ENCODE data around the gene CXCL16.

- TF ChIP-seq YY1 (IDR thresholded peaks at IDR 0.05; ENCODE audit: low read depth) (no peak), TAF1 (IDR thresholded peaks at IDR 0.05; ENCODE audit: low read depth) (no peak), FOXM1 (IDR thresholded peaks at IDR 0.05; ENCODE audit: borderline replicate concordance, low read depth) (no peak), MAX (IDR thresholded peaks at IDR 0.05) (no peak), USF1 (IDR thresholded peaks at IDR 0.05) (no peak), CREB1 (IDR thresholded peaks at IDR 0.05; ENCODE audit: low read depth) (no peak)
- TF ChIP-seq, protein P1, sequence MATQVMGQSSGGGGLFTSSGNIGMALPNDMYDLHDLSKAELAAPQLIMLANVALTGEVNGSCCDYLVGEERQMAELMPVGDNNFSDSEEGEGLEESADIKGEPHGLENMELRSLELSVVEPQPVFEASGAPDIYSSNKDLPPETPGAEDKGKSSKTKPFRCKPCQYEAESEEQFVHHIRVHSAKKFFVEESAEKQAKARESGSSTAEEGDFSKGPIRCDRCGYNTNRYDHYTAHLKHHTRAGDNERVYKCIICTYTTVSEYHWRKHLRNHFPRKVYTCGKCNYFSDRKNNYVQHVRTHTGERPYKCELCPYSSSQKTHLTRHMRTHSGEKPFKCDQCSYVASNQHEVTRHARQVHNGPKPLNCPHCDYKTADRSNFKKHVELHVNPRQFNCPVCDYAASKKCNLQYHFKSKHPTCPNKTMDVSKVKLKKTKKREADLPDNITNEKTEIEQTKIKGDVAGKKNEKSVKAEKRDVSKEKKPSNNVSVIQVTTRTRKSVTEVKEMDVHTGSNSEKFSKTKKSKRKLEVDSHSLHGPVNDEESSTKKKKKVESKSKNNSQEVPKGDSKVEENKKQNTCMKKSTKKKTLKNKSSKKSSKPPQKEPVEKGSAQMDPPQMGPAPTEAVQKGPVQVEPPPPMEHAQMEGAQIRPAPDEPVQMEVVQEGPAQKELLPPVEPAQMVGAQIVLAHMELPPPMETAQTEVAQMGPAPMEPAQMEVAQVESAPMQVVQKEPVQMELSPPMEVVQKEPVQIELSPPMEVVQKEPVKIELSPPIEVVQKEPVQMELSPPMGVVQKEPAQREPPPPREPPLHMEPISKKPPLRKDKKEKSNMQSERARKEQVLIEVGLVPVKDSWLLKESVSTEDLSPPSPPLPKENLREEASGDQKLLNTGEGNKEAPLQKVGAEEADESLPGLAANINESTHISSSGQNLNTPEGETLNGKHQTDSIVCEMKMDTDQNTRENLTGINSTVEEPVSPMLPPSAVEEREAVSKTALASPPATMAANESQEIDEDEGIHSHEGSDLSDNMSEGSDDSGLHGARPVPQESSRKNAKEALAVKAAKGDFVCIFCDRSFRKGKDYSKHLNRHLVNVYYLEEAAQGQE (IDR thresholded peaks at IDR 0.05; ENCODE audit: low read depth), result no peak
Measured at GRCh38 chr17:4751932-4752331, 12.2 kb upstream of the CXCL16 start.
